ENCODE data around the gene PPP2R3B.
"Not testable (repeated sequence)": the region's sequence is repeated elsewhere in the genome, so short reads cannot be mapped to it uniquely, and the experiment has no call there.

PPP2R3B gene

DNA sequence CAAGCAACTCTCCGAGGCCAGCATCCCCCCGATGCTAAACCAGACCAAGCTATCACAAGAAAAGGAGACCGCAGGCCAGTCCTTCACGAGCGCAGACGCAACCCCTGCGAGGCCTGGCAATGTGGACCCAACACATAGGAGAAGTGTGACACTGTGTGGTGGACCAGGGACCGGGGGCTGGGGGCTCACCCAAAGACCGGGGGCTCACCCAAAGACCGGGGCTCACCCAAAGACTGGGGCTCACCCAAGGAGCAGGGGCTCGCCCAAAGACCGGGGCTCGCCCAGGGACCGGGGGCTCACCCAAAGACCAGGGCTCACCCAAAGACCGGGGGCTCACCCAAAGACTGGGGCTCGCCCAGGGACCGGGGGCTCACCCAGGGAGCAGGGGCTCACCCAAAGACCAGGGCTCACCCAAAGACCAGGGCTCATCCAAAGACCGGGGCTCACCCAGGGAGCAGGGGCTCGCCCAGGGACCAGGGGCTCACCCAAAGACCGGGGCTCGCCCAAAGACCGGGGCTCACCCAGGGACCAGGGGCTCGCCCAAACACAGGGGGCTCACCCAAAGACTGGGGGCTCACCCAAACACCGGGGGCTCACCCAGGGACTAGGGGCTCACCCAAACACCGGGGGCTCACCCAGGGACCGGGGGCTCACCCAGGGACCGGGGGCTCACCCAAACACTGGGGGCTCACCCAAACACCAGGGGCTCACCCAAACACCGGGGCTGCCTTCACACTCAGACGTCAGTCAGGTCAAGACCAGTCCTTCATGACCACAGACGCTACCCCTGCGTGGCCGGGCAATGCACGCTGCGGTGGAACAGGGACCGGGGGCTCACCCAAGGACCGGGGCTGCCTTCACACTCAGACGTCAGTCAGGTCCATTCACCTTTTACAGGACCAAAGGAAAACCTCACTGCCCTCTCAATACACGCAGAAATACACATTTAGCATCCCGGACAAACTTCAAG, 32.9 kb downstream of the PPP2R3B start:
- DNase-seq (ENCODE audit: low read depth in 2 of 2, low spot score in 1 of 2): no peak

DNA sequence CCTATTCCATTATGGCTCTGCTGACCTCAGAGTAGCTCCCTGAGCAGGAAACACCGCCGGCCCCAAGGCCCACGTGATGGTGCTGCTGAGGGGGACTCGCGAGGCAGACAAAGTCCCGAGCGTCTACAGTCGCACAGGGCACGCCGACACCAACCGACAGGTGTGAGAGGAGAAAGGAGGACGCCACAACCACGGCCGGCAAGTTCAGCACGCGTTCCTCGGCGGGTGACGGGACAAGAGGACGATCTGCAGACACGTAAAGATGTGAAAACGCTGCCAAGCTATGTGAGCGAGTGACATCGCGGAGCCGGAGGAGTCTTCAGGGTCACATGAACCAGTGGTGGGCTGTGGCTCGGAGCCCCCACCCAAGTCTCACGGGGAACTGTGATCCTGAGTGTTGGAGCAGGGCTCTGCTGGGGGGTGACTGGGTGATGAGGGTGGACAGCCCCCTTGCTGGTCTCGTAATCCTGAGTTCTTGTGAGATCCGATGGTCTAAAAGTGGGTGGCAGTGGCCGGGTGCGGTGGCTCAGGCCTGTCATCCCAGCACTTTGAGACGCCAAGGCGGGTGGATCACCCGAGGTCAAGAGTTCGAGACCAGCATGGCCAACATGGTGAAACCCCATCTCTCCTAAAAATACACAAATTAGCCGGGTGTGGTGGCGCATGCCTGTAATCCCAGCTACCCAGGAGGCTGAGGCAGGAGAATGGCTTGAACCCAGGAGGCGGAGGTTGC, 34.0 kb downstream of the PPP2R3B start:
- DNase-seq (ENCODE audit: low read depth in 2 of 2, low spot score in 1 of 2): no peak

GRCh38 chrX:352181-352580, 34.5 kb downstream of the PPP2R3B start:
- DNase-seq (ENCODE audit: low read depth in 2 of 2, low spot score in 1 of 2): no peak

DNA sequence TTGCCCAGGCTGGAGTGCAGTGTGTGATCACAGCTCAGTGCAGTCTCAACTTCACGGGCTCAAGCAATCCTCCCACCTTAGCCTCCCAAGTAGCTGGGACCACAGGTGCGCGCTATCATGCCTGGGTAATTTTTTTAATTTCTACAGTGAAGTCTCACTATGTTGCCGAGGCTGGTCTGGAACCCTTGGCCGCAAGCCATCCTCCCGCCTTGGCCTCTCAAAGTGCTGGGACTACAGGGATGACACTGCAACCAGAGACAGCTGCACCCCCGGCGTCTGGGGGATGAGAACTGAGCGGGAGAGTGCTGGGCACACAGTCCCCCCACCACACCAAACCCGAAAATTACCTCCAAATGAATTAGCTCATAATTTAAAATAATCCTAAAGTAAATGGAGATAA, 35.0 kb downstream of the PPP2R3B start:
- no peak for DNase-seq (ENCODE audit: low read depth in 2 of 2, low spot score in 1 of 2)

DNA sequence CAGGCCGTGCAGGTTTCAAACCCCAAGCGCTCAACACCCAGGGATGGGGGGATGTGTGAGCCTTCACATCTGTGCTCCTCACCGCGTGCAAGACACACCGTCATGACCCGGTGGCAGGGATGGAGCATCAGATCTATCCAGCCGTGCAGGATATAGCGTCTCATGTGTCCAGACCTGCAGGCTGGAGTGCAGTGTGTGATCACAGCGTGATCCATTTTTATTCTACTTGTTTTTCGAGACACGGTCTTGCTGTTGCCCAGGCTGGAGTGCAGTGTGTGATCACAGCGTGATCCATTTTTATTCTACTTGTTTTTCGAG, 35.4 kb downstream of the PPP2R3B start:
- not testable (repeated sequence) for DNase-seq (ENCODE audit: low read depth in 2 of 2, low spot score in 1 of 2)

- no peak for DNase-seq (ENCODE audit: low read depth in 2 of 2, low spot score in 1 of 2)
Measured at GRCh38 chrX:350534-351323, 36.0 kb downstream of the PPP2R3B start.

DNA sequence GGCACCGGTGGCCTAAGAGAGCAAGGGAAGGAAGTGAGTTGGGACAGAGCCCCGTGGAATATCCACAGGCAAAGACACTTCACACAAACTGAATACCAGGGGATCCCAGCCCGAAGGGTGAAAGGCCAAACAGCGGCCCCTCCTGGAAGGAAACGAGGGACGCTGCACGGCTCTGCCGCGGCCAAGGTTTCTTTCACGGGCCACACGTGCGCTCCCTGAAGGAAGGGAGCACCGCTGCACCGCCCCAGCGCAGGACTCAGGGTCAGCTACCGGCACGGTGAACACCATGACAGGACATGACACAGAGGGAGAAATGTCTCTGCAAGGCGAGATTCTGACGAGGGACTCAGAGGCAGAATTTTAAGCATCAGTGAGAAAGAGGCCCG, 36.6 kb downstream of the PPP2R3B start:
- no peak for DNase-seq (ENCODE audit: low read depth in 2 of 2, low spot score in 1 of 2)

DNA sequence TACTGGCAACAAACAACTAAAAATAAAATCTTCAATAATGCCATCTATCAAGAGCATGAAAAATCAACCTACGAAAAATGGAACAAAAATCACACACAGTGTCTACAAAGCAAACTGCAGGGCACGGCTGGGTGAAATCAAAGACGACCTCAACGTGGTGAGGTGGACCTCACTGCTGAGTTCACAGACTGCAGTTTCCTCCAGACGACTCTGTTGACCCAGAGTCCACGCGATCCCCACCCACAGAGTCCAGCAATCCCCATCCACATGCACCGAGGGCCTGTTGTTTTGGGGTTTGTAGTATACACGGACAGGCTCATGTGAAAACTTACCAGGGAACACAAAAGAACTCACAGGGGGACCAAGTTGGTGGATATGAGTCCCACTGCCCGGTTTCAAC, 37.0 kb downstream of the PPP2R3B start:
- DNase-seq (ENCODE audit: low read depth in 2 of 2, low spot score in 1 of 2): no peak

- DNase-seq (ENCODE audit: low read depth in 2 of 2, low spot score in 1 of 2): no peak
Measured at GRCh38 chrX:349196-349595, 37.5 kb downstream of the PPP2R3B start.

GRCh38 chrX:348461-349117, 38.1 kb downstream of the PPP2R3B start:
- DNase-seq (ENCODE audit: low read depth in 2 of 2, low spot score in 1 of 2): no peak

DNA sequence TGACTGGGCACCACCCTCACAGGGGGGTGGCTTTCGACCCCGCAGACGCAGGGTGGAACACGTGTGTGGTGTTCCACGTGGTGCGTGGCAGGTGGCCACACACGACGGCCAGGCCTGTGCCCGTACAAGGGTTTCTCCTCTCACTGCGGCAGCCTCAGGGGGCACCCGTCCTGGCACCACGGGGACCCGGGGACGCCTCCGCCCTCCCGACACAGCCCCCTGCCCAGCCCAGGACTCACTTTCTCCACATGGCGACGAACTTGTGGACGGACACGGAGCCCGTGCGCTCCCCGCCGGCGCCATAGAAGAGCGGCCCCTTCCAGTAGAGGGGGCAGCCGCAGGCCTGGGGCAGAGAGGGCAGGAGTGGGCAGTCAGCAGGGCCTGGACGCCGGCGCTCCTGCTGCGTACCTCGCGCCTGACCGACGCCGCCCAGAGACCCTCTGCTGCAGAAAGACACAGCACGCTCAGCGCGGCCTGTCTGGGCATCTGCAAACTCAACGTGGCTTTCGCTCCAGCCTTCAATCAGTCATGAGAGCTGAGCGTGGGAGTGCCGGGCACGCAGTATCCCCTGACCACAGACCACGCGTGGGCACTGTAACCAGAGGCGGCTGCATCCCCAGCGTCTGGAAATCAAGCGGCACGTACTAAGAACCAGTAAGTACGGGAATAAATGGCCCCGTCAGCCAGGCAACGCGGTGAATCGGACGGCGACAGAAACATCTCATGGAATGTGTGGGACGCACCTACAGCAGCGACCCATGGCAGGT, 39.2 kb downstream of the PPP2R3B start:
- DNase-seq (ENCODE audit: low read depth in 2 of 2, low spot score in 1 of 2): no peak

DNA sequence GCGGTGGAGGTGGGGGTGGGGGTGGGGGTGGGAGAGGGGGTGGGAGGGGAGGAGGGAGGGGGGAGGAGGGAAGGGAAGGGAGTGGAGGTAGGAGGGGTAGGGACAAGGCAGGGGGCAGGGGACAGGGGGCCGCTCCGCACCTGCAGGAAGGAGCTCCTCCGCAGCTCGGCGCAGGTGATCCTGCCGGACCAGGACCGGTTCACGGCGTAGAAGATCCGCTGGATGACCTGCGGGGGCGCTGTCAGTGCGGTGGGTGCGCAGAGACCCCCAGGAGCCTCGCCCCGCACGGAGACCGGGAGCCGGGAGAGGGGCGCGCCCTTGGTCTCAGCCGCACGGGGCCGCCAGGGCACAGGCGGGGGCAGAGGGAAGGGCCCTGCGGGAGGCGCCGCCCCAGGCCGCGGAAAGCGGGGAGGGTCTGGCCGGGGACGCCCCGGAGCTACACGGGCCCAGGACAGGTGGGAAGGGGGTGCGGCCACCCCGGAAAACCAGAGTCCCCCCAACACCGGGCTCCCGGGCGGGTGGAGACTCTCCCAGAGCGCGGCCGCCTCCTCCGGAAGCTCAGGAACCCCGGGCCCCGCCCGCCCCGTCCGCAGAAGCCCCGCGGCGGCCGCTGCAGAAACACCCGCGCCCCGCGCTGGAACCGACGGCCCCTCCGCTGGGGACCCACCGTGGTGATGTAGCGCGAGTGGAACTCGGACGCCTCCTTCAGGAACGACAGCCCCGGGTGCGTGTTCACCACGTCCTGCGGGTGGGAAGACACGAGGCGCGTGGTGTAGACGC, 40.5 kb downstream of the PPP2R3B start:
- no peak for DNase-seq (ENCODE audit: low read depth in 2 of 2, low spot score in 1 of 2)

DNA sequence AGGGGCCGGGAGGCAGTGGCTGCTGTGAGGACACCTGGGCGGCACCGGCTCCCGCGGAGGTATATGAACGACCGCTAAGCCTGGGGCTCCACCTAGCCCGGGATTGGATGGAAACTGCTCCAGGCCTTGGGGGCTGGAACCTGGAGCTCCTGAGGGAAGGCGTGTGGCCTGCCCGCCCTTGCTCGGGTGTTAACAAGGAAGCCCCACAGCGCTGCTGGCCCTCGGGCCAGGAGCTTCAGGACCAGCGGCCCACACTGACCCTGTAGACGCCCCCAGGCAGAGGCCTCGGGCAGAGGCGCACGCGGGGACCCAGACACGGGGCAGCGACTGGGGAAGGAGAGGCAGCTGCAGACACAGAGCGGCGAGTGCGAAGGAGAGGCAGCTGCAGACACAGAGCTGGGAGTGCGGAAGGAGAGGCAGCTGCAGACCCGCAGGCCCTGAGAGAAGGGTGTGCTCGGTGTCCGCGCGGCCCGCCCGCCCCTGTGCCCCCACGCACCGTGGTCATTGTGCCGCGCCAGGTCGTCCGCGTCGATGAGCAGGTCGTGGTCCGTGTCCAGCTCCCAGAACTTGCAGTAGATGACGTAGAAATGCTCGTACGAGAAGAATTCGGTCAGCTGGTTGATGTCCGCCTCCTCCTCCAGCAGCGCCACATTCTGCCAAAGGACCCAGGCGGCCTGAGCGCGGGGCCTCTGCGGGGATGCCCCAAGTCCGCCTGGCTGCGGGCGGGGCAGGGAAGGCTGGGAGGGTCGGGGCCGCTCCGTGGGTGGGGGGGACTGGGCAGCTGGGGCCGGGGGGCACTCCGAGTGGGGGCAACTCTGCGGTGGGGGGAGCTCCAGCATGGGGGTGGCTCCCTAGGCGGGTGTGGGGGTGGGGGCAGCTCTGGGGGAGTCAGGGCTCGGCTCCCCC, 41.4 kb downstream of the PPP2R3B start:
- DNase-seq (ENCODE audit: low read depth in 2 of 2, low spot score in 1 of 2): no peak

DNA sequence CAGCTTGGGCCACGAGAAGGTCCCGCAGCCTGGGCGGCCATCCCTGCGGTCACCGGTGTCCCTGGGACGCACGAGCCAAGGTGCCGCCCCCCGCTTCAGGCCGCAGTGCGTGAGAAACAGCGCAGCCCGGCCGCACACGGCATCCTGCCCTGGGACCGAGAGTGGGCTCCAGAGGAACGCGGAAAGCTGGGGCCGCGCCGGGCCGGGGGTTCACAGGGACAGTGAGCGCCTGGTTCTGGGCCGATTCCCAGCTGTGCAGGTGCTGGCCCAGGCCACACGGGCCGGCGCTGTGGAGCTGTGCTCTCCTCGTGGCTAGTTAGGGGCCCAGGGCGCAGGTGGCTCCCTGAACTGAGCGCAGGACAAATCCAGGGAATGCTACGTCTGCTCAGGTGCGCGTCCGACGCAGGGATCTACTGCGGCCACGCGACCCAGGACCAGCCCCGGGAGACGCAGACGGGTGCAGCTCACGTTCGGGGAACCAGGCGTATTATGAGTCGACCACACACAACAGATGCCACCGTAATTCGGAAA, 42.3 kb downstream of the PPP2R3B start:
- no peak for DNase-seq (ENCODE audit: low read depth in 2 of 2, low spot score in 1 of 2)

- no peak for DNase-seq (ENCODE audit: low read depth in 2 of 2, low spot score in 1 of 2)
Measured at GRCh38 chrX:341541-342101, 45.1 kb downstream of the PPP2R3B start.

DNA sequence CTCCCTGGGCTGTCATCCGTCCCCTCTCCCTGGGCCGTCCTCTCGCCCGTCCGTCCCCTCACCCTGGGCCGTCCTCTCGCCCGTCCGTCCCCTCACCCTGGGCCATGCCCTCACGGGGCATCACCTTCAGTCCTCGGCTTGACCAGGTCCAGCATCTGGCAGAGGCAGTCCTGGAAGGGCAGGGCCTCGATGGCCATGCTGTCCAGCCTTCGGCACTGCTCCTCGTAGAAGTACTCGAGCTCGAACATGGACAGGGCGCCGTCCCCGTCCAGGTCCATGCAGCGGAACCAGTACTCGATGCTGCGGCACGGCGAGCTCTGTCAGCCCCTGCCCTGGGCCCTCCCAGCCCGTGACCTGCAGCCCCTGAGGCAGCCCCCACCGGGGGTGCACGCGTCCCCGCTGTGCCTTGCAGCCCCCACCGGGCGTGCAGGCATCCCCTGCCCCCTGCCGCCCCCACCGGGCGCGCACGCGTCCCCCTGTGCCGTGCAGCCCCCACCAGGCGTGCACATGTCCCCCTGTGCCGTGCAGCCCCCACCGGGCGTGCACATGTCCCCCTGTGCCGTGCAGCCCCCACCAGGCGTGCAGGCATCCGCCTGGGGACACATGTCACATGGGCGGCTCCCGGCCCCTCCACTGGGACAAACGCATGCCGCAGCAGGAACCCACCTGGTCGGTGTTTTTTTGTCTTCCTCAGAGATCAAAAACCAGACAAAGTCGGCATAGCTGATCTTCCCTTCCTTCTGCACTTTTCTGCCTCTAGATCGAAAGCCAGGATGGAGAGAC, 45.9 kb downstream of the PPP2R3B start:
- DNase-seq (ENCODE audit: low read depth in 2 of 2, low spot score in 1 of 2): no peak

GRCh38 chrX:340121-340520, 46.6 kb downstream of the PPP2R3B start:
- no peak for DNase-seq (ENCODE audit: low read depth in 2 of 2, low spot score in 1 of 2)
